Caco-2 (cell line): Measurements from ENCODE around the gene TMEM117. TPM values are rescaled to one million over a fixed set of nuclear protein-coding genes. Genes with fewer than 3 reads are reported as not detected.

ENCODE experiments used
- BruUV-seq: library from RNA; stranded (reverse); fragments of 400-500 nt; replicated peaks from 2 replicates; lab custom pipeline; 2021; lab: Mats Ljungman, UMichigan
- CTCF ChIA-PET: fragments of 300-600 bp; sonication (Branson Sonifier 250); formaldehyde crosslinking; loops from one replicate; lab custom pipeline; 2022; ENCODE audit warnings: antibody characterized with exemption; lab: Charles Lee
- POLR2A ChIA-PET: fragments of 300-600 bp; sonication (Branson Sonifier 250); formaldehyde crosslinking; loops from one replicate; lab custom pipeline; 2022; ENCODE audit warnings: antibody characterized with exemption; lab: Charles Lee
- DNase-seq, 2 experiments: peaks; one replicate each; pipeline versions ENCODE4 v3.0.0 to v3.0.0-alpha.2; 2020 to 2022
- H3K27me3 ChIP-seq: replicated peaks from 2 replicates; pipeline ENCODE4 v1.6.0; 2011; ENCODE audit warnings: low read length; ENCODE audit not compliant: control insufficient read depth, insufficient read depth
- H3K36me3 ChIP-seq: 2 replicates; pipeline ENCODE4 v1.5.1; 2011; ENCODE audit warnings: low read length; ENCODE audit not compliant: control insufficient read depth, insufficient read depth
- H3K4me1 ChIP-seq: fragments of 250-450 bp; sonication (Bioruptor Pico); 2 replicates; pipeline ENCODE4 v1.5.1; 2020; ENCODE audit warnings: mild to moderate bottlenecking
- H3K4me3 ChIP-seq: 2 replicates; pipeline ENCODE4 v1.5.1; 2011; ENCODE audit warnings: low read depth, mild to moderate bottlenecking, control low read depth, low read length
- H3K9me3 ChIP-seq: fragments of 250-450 bp; sonication (Bioruptor Pico); 2 replicates; pipeline ENCODE4 v1.5.1; 2020; ENCODE audit warnings: mild to moderate bottlenecking, moderate library complexity
- H3K27ac Mint-ChIP-seq: one replicate; pipeline ENCODE4 v1.8.0; 2022; ENCODE audit warnings: mixed read lengths; ENCODE audit not compliant: unreplicated experiment
- H3K27me3 Mint-ChIP-seq: one replicate; pipeline ENCODE4 v1.8.0; 2022; ENCODE audit warnings: mixed read lengths; ENCODE audit not compliant: insufficient read depth, unreplicated experiment
- H3K36me3 Mint-ChIP-seq: one replicate; pipeline ENCODE4 v1.8.0; 2022; ENCODE audit warnings: mild to moderate bottlenecking, mixed read lengths; ENCODE audit not compliant: insufficient read depth, unreplicated experiment
- H3K4me1 Mint-ChIP-seq: one replicate; pipeline ENCODE4 v1.8.0; 2022; ENCODE audit warnings: low read depth, mixed read lengths; ENCODE audit not compliant: unreplicated experiment
- H3K4me3 Mint-ChIP-seq: one replicate; pipeline ENCODE4 v1.8.0; 2022; ENCODE audit warnings: mild to moderate bottlenecking, moderate library complexity, mixed read lengths; ENCODE audit not compliant: unreplicated experiment
- H3K9me3 Mint-ChIP-seq: one replicate; pipeline ENCODE4 v1.8.0; 2022; ENCODE audit warnings: mixed read lengths; ENCODE audit not compliant: unreplicated experiment
- intact Hi-C: fragments of 100-400 bp; cut with micrococcal nuclease; formaldehyde crosslinking; loops from one replicate; pipeline ENCODE4 v1.10.0; 2022; ENCODE audit not compliant: unreplicated experiment
- total RNA-seq: library from RNA; stranded (reverse); gene quantifications from 2 replicates; pipeline ENCODE4 v1.2.3, GENCODE V29; 2022
- TF ChIP-seq, protein P1 (sequence below), 2 experiments: fragments of 200-600 bp in 1 of 2; IDR thresholded peaks; 1 replicate in 1 of 2; 2 replicates in 1 of 2; pipeline versions ENCODE4 v1.5.1 to v1.8.0; 2011 to 2022; ENCODE audit warnings: antibody characterized with exemption in 1 of 2, control low read depth in 1 of 2, inconsistent platforms in 1 of 2, low read depth in 1 of 2, low read length in 1 of 2, mild to moderate bottlenecking in 1 of 2, moderate library complexity in 1 of 2; ENCODE audit not compliant: insufficient read depth in 1 of 2, severe bottlenecking in 1 of 2, unreplicated experiment in 1 of 2

TMEM117 gene
- total RNA-seq, 1 experiment from 2014 or later, result 34.1 TPM

DNA sequence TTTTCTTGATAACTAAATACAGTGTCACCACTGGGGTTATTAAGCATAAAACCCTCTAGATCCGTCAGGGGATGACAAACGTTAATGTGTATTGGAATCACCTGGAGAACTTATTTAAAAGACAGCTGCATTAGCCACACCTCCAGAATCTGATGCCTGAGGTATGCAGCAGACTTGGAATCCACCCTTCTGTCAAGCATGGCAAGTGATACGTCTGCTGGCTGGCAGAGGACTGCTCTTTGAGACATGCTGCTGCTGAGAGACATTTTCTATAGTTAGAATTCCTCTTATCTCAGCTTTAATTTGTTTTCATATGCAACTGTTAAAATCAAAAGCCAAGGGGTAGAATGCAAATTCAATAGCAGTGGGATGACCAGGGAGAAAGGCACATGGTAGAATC, 544.0 kb downstream of the TMEM117 start:
- POLR2A ChIA-PET, result no interaction called here
- Histone ChIP-seq H3K27me3 (no peaks in the 10 kb centered on the region), H3K4me1 (no peaks in the 10 kb centered on the region), H3K9me3 (no peaks in the 10 kb centered on the region), H3K4me3 (no peak overlapping the region), H3K36me3 (no peaks in the 10 kb centered on the region)
- H3K36me3 Mint-ChIP-seq, result no peaks in the 10 kb centered on the region
- CTCF ChIA-PET, result interaction anchor here (0.6 kb wide), 1 partner anchor 493 kb away, joined by 3 read pairs; no protein-coding TSS in a partner anchor
- TF ChIP-seq, protein P1, sequence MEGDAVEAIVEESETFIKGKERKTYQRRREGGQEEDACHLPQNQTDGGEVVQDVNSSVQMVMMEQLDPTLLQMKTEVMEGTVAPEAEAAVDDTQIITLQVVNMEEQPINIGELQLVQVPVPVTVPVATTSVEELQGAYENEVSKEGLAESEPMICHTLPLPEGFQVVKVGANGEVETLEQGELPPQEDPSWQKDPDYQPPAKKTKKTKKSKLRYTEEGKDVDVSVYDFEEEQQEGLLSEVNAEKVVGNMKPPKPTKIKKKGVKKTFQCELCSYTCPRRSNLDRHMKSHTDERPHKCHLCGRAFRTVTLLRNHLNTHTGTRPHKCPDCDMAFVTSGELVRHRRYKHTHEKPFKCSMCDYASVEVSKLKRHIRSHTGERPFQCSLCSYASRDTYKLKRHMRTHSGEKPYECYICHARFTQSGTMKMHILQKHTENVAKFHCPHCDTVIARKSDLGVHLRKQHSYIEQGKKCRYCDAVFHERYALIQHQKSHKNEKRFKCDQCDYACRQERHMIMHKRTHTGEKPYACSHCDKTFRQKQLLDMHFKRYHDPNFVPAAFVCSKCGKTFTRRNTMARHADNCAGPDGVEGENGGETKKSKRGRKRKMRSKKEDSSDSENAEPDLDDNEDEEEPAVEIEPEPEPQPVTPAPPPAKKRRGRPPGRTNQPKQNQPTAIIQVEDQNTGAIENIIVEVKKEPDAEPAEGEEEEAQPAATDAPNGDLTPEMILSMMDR (IDR thresholded peaks at IDR 0.05; ENCODE audit: insufficient read depth in 1 of 2, low read depth in 1 of 2, low read length in 1 of 2, severe bottlenecking in 1 of 2, unreplicated experiment in 1 of 2), result no peak
- no peak overlapping the region for H3K4me3 Mint-ChIP-seq
- H3K4me1 Mint-ChIP-seq, result no peaks in the 10 kb centered on the region
- H3K27ac Mint-ChIP-seq, result no peak overlapping the region
- H3K9me3 Mint-ChIP-seq, result no peaks in the 10 kb centered on the region
- no TSS peak for BruUV-seq
- no peak for DNase-seq
- intact Hi-C loops, result no loop called here
- H3K27me3 Mint-ChIP-seq, result no peaks in the 10 kb centered on the region

DNA sequence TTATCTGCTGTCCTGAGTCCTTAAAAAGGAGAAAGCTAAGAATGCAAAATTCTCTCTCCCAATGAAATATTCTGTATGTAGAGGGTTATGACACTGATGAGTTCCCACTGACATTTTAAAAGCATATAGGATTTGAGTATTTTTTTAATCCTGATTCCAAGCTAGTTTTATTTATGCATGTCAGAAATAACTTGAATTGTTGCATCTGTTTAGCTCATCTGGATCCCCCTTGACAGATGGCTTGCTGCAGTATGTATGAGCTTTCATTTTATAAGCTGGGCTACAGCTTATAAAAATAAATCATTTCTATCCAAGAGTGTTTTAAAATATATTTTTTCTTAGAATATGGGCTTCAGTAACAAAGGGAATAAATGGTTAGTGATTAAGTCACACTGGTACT, 545.0 kb downstream of the TMEM117 start:
- Mint-ChIP-seq H3K4me1 (no peaks in the 10 kb centered on the region), H3K9me3 (no peaks in the 10 kb centered on the region), H3K36me3 (no peaks in the 10 kb centered on the region), H3K27me3 (no peaks in the 10 kb centered on the region), H3K4me3 (no peak overlapping the region), H3K27ac (no peak overlapping the region)
- intact Hi-C loops, result no loop called here
- Histone ChIP-seq H3K27me3 (no peaks in the 10 kb centered on the region), H3K4me1 (no peaks in the 10 kb centered on the region), H3K36me3 (no peaks in the 10 kb centered on the region), H3K9me3 (no peaks in the 10 kb centered on the region), H3K4me3 (no peak overlapping the region)
- TF ChIP-seq, protein P1 (IDR thresholded peaks at IDR 0.05; ENCODE audit: insufficient read depth in 1 of 2, low read depth in 1 of 2, low read length in 1 of 2, severe bottlenecking in 1 of 2, unreplicated experiment in 1 of 2), result no peak
- POLR2A ChIA-PET, result no interaction called here
- DNase-seq, result no peak
- CTCF ChIA-PET, result no interaction called here
- no TSS peak for BruUV-seq

DNA sequence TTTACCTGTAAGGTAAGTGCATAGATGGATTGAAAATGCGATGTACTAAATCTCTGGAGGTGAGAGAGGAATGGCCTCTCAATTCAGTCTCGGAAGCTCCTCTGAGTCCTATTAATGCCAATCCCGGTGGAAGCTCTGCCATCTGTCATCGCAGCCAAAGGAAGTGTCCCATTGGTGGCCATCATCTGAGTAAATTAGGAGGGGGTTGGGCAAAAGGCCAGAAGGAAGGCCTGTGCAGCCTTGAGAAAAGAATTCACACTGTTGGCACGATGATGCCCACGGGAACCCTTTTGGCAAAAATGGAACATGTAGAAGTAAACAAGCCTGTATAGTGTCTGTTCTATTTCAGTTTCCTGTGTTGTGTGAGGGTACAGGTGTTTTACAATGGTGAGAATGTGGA, 545.5 kb downstream of the TMEM117 start:
- CTCF ChIA-PET, result no interaction called here
- Mint-ChIP-seq H3K4me3 (no peak overlapping the region), H3K27ac (no peak overlapping the region), H3K27me3 (no peaks in the 10 kb centered on the region), H3K4me1 (no peaks in the 10 kb centered on the region), H3K9me3 (no peaks in the 10 kb centered on the region), H3K36me3 (no peaks in the 10 kb centered on the region)
- POLR2A ChIA-PET, result no interaction called here
- Histone ChIP-seq H3K36me3 (no peaks in the 10 kb centered on the region), H3K9me3 (no peaks in the 10 kb centered on the region), H3K27me3 (no peaks in the 10 kb centered on the region), H3K4me1 (no peaks in the 10 kb centered on the region), H3K4me3 (no peak overlapping the region)
- intact Hi-C loops, result no loop called here
- no peak for DNase-seq
- TF ChIP-seq, protein P1 (IDR thresholded peaks at IDR 0.05; ENCODE audit: insufficient read depth in 1 of 2, low read depth in 1 of 2, low read length in 1 of 2, severe bottlenecking in 1 of 2, unreplicated experiment in 1 of 2), result no peak
- BruUV-seq, result no TSS peak
